Left renal pelvis (tissue), 4 donors: ENCODE measurements around the gene DLK2. TPM values are rescaled to one million over a fixed set of nuclear protein-coding genes. Genes with fewer than 3 reads are reported as not detected.

Experiments
- polyA plus RNA-seq, 4 donors: library from polyadenylated mRNA; unstranded; fragments of 120-200 nt; gene quantifications; one replicate each; pipeline ENCODE4 v1.2.1, GENCODE V29; 2013; ENCODE audit not compliant: insufficient read length in 4 of 4

DLK2 gene
- polyA plus RNA-seq, 4 donors, result 1.1 to 1.8 (median 1.4) TPM

Other genes starting within 250 kb of the DLK2 start
- gene DNPH1, start 226.1 kb downstream of the DLK2 start, polyA plus RNA-seq, result 10 to 100 TPM; 29.2 to 87.2 (median 46.4) TPM
- under 1 TPM; 0.20 to 0.44 (median 0.30) TPM for gene TTBK1, start 212.1 kb downstream of the DLK2 start, polyA plus RNA-seq
- gene SLC22A7, start 157.3 kb downstream of the DLK2 start, polyA plus RNA-seq, result under 1 TPM; 0.39 to 0.76 (median 0.58) TPM
- gene CRIP3, start 146.7 kb downstream of the DLK2 start, polyA plus RNA-seq, result 1 to 10 TPM; 2.4 to 8.1 (median 4.0) TPM
- gene ZNF318, start 85.9 kb downstream of the DLK2 start, polyA plus RNA-seq, result 10 to 100 TPM; 27.1 to 32.3 (median 28.4) TPM
- gene ABCC10, start 28.0 kb downstream of the DLK2 start, polyA plus RNA-seq, result 10 to 100 TPM; 15.9 to 29.7 (median 21.4) TPM
- gene TJAP1, start 22.0 kb upstream of the DLK2 start, polyA plus RNA-seq, result 10 to 100 TPM; 26.5 to 46.5 (median 33.3) TPM
- gene LRRC73, start 54.8 kb upstream of the DLK2 start, polyA plus RNA-seq, result 1 to 10 TPM in 2 of 4 donors, under 1 TPM in 2; 0.25 to 1.2 (median 0.98) TPM
- gene YIPF3, start 61.4 kb upstream of the DLK2 start, polyA plus RNA-seq, result 100 to 1,000 TPM; 126 to 150 (median 145) TPM
- 10 to 100 TPM; 24.6 to 43.6 (median 40.6) TPM for gene POLR1C, start 61.5 kb upstream of the DLK2 start, polyA plus RNA-seq
- 10 to 100 TPM; 29.2 to 53.9 (median 49.5) TPM for gene XPO5, start 120.5 kb upstream of the DLK2 start, polyA plus RNA-seq
- gene POLH, start 120.6 kb upstream of the DLK2 start, polyA plus RNA-seq, result 10 to 100 TPM; 18.6 to 26.9 (median 20.4) TPM
- gene GTPBP2, start 173.7 kb upstream of the DLK2 start, polyA plus RNA-seq, result 10 to 100 TPM; 41.1 to 60.9 (median 50.4) TPM
- 10 to 100 TPM; 18.5 to 28.7 (median 25.2) TPM for gene MAD2L1BP, start 180.3 kb upstream of the DLK2 start, polyA plus RNA-seq
- gene RSPH9, start 189.5 kb upstream of the DLK2 start, polyA plus RNA-seq, result 1 to 10 TPM; 1.0 to 2.1 (median 1.3) TPM
- gene MRPS18A, start 232.2 kb upstream of the DLK2 start, polyA plus RNA-seq, result 10 to 100 TPM; 38.3 to 50.1 (median 44.8) TPM